ENCODE data around the gene MLH3. TPM values are rescaled to one million over a fixed set of nuclear protein-coding genes. Genes with fewer than 3 reads are reported as not detected.

MLH3 gene
- total RNA-seq, 1 experiment from 2014 or later: 23.0 TPM

- no peak overlapping the region for H3K4ac ChIP-seq (ENCODE audit: low read depth, low read length)
- H3K79me2 ChIP-seq (ENCODE audit: insufficient read depth, low read length): no peaks in the 10 kb centered on the region
- no peak overlapping the region for H4K5ac ChIP-seq (ENCODE audit: insufficient read length, low read depth, low read length)
- no peak overlapping the region for H2AFZ ChIP-seq (ENCODE audit: low read length)
- no peak overlapping the region for H2BK15ac ChIP-seq (ENCODE audit: low read depth, low read length)
- H2BK120ac ChIP-seq (ENCODE audit: low read depth, low read length, poor library complexity, severe bottlenecking): no peak overlapping the region
- H3K4me1 Mint-ChIP-seq: no peaks in the 10 kb centered on the region; a peak in 1 of 4 replicates
- no peak overlapping the region for H4K8ac ChIP-seq (replicated peaks; ENCODE audit: insufficient read length, low read depth, low read length)
- no peaks in the 10 kb centered on the region for H3K27me3 Mint-ChIP-seq (ENCODE audit: low read depth)
- H2BK12ac ChIP-seq (ENCODE audit: insufficient read length, low read depth, low read length): no peak overlapping the region
- no peaks in the 10 kb centered on the region for H4K20me1 ChIP-seq (ENCODE audit: control insufficient read depth, insufficient read depth, insufficient read length)
- peaks cover 0 to 16% (median 2%) of the 10 kb centered on the region in 3 experiments; a peak in 4 of 7 replicates for H3K36me3 Mint-ChIP-seq (ENCODE audit: insufficient read depth in 1 of 3, low read depth in 3 of 3)
- TF ChIP-seq CTCF (conservative IDR thresholded peaks at IDR 0.05): no peak
- no peak overlapping the region for H3K14ac ChIP-seq (ENCODE audit: insufficient read depth, low read length)
- WGBS (ENCODE audit: extremely low coverage, insufficient read length, low lambda C conversion rate): no CpG with 5 or more reads among the region's 3 CpGs
- H3K4me2 ChIP-seq (ENCODE audit: insufficient read depth, insufficient read length, low read length): no peak overlapping the region
- H3K9me3 Mint-ChIP-seq: no peaks in the 10 kb centered on the region; a peak in 1 of 5 replicates
- no peak overlapping the region for H3K56ac ChIP-seq (ENCODE audit: insufficient read length, low read depth, low read length)
- no peaks in the 10 kb centered on the region for H3K9me3 ChIP-seq (ENCODE audit: control insufficient read depth, low read depth, low read length)
- no peak overlapping the region for H3K18ac ChIP-seq (ENCODE audit: insufficient read length, low read depth, low read length)
- H3K4me1 ChIP-seq (ENCODE audit: insufficient read depth, low read length): 0 out of 2 replicates have a peak, but pooled peaks cover 2% of the 10 kb centered on the region
- H4K91ac ChIP-seq (ENCODE audit: insufficient read length, low read depth, low read length): no peak overlapping the region
- no peak overlapping the region for H3K9ac ChIP-seq (ENCODE audit: extremely low read depth, insufficient read length, low read length)
- no peaks in the 10 kb centered on the region for H3K27me3 ChIP-seq (ENCODE audit: insufficient read depth, low read length)
- H2AK5ac ChIP-seq (ENCODE audit: insufficient read length, low read length): no peak overlapping the region
- no peak overlapping the region for H3K27ac ChIP-seq (ENCODE audit: insufficient read length, low read depth, low read length)
- H2BK20ac ChIP-seq (ENCODE audit: low read depth, low read length, poor library complexity, severe bottlenecking): no peak overlapping the region
- peaks cover 3% of the 10 kb centered on the region for H3K79me1 ChIP-seq (ENCODE audit: insufficient read depth, low read depth, low read length, poor library complexity, severe bottlenecking)
- H3T11ph ChIP-seq (ENCODE audit: low read length): no peak overlapping the region
- peak overlapping the region; percentile 33 to 80; a peak in 3 of 5 replicates for H3K4me3 Mint-ChIP-seq
- DNase-seq: no peak
- no peak overlapping the region for H3K23ac ChIP-seq (ENCODE audit: insufficient read length, low read depth, low read length)
- peaks cover 3% of the 10 kb centered on the region for H3K23me2 ChIP-seq (ENCODE audit: insufficient read length, low read depth, low read length, poor library complexity, severe bottlenecking)
- no peak overlapping the region for H3K27ac Mint-ChIP-seq
- H2BK5ac ChIP-seq (ENCODE audit: insufficient read length, low read length): no peak overlapping the region
Measured at GRCh38 chr14:75049731-75050201, 1.5 kb downstream of the MLH3 start.

Measured in H9 (cell line).